OCI-LY3 (cell line): ENCODE results near the gene SLC13A5.

ENCODE experiments used
- H2AFZ ChIP-seq: fragments of 200-600, 300-600 bp; shearing (Covaris generic); 2 replicates; pipeline ENCODE4 v1.6.0; 2014; ENCODE audit warnings: antibody characterized with exemption, low read depth, low read length
- H3K27ac ChIP-seq: fragments of 200-600, 300-600 bp; sonication (generic); 2 replicates; pipeline ENCODE4 v1.5.1; 2014; ENCODE audit warnings: mild to moderate bottlenecking, low read length, moderate library complexity, mixed read lengths
- H3K27me3 ChIP-seq: fragments of 200-600, 300-600 bp; sonication (generic); 2 replicates; pipeline ENCODE4 v1.6.1; 2014; ENCODE audit warnings: low read depth, low read length, mixed read lengths
- H3K36me3 ChIP-seq: fragments of 200-600, 300-600 bp; sonication (generic); replicated peaks from 2 replicates; pipeline ENCODE3; 2014; ENCODE audit warnings: low read depth, low read length, mixed read lengths
- H3K4me1 ChIP-seq: fragments of 300-600, 200-600 bp; sonication (generic); 2 replicates; pipeline ENCODE4 v1.6.1; 2014; ENCODE audit warnings: low read length, mixed read lengths
- H3K4me2 ChIP-seq: fragments of 200-600, 300-600 bp; sonication (generic); 2 replicates; pipeline ENCODE4 v1.6.1; 2014; ENCODE audit warnings: low read length, mixed read lengths
- H3K4me3 ChIP-seq: fragments of 300-600, 200-600 bp; sonication (generic); 2 replicates; pipeline ENCODE4 v1.5.1; 2014; ENCODE audit warnings: antibody characterized with exemption, mild to moderate bottlenecking, low read length, moderate library complexity
- H3K79me2 ChIP-seq: fragments of 300-600, 200-600 bp; shearing (Covaris generic); 2 replicates; pipeline ENCODE4 v1.6.1; 2014; ENCODE audit warnings: mild to moderate bottlenecking, low read length, mixed read lengths
- H3K9ac ChIP-seq: fragments of 300-600, 200-600 bp; shearing (Covaris generic); 2 replicates; pipeline ENCODE4 v1.6.0; 2014; ENCODE audit warnings: mild to moderate bottlenecking, low read length, moderate library complexity
- H3K9me3 ChIP-seq: fragments of 200-600, 300-600 bp; shearing (Covaris generic); 2 replicates; pipeline ENCODE4 v1.6.1; 2014; ENCODE audit warnings: low read length, mixed read lengths; ENCODE audit not compliant: insufficient read depth
- H4K20me1 ChIP-seq: fragments of 200-600, 300-600 bp; sonication (generic); 2 replicates; pipeline ENCODE4 v1.6.1; 2016; ENCODE audit warnings: low read length, mixed read lengths; ENCODE audit not compliant: insufficient read depth
- EZH2phosphoT487 ChIP-seq: fragments of 200-600 bp; shearing (Covaris generic); IDR thresholded peaks from 2 replicates; pipeline ENCODE4 v1.6.1; 2018; ENCODE audit warnings: antibody characterized with exemption, mixed run types, low read depth
- TF ChIP-seq, protein P1 (sequence below): fragments of 200-600, 300-600 bp; sonication (generic); IDR thresholded peaks from 2 replicates; pipeline ENCODE4 v1.5.1; 2014; ENCODE audit warnings: antibody characterized with exemption, low read length, low read depth

SLC13A5 gene

DNA sequence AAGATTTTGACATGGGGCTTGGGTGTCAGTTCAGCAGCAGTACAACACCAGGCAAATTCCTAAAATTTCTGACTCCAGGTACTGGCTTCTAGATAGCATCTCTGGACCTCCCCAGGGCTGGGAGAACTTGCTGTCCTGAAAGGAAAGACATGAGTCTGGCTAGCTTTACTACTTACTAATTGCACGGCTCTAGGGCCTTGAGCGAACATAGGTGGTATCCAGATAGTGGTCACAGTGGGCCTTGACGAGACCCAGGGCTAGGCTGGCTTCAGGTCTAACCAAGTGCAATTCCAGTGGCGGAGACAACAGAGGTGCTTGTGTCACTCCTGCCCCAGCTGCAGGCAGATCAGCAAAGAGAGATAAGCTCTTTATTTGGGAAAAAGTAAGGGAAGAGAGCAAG lies 16.4 kb upstream of the SLC13A5 start:
- Histone ChIP-seq H4K20me1 (no peaks in the 10 kb centered on the region), H3K36me3 (no peaks in the 10 kb centered on the region), H3K4me1 (no peaks in the 10 kb centered on the region), H3K4me3 (no peak overlapping the region), H3K9me3 (no peaks in the 10 kb centered on the region), H2AFZ (no peak overlapping the region), H3K9ac (no peak overlapping the region), H3K27me3 (no peaks in the 10 kb centered on the region), H3K79me2 (no peaks in the 10 kb centered on the region), H3K4me2 (no peak overlapping the region), H3K27ac (no peak overlapping the region)
- TF ChIP-seq, protein P1, sequence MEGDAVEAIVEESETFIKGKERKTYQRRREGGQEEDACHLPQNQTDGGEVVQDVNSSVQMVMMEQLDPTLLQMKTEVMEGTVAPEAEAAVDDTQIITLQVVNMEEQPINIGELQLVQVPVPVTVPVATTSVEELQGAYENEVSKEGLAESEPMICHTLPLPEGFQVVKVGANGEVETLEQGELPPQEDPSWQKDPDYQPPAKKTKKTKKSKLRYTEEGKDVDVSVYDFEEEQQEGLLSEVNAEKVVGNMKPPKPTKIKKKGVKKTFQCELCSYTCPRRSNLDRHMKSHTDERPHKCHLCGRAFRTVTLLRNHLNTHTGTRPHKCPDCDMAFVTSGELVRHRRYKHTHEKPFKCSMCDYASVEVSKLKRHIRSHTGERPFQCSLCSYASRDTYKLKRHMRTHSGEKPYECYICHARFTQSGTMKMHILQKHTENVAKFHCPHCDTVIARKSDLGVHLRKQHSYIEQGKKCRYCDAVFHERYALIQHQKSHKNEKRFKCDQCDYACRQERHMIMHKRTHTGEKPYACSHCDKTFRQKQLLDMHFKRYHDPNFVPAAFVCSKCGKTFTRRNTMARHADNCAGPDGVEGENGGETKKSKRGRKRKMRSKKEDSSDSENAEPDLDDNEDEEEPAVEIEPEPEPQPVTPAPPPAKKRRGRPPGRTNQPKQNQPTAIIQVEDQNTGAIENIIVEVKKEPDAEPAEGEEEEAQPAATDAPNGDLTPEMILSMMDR = no peak
- TF ChIP-seq EZH2phosphoT487 = no peak

DNA sequence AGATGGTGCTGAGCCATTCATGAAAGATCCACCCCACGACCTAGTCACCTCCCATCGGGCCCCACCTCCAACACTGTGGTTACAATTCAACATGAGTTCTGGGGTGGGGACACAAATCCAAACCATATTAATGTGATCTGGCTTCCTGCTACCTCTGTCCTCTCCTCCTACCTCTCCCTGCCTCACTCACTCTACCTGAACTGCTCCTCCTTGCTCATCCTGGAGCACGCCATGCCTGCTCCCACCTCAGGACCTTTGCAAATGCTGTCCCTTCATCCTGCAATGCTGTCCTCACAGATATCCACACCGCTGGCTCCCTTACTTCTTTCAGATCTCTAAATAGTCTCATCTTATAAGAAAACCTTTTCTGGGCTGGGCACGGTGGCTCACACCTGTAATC lies 10.8 kb upstream of the SLC13A5 start:
- Histone ChIP-seq H3K4me3 (no peak overlapping the region), H3K27me3 (peaks cover 4% of the 10 kb centered on the region; the same call in 1 of the 2 replicates), H3K36me3 (no peaks in the 10 kb centered on the region), H3K4me2 (no peak overlapping the region), H3K9me3 (no peaks in the 10 kb centered on the region), H3K4me1 (peaks cover 10% of the 10 kb centered on the region), H3K79me2 (no peaks in the 10 kb centered on the region), H2AFZ (no peak overlapping the region), H3K9ac (no peak overlapping the region), H3K27ac (no peak overlapping the region), H4K20me1 (no peaks in the 10 kb centered on the region)
- TF ChIP-seq, protein P1 = no peak
- TF ChIP-seq EZH2phosphoT487 = no peak

DNA sequence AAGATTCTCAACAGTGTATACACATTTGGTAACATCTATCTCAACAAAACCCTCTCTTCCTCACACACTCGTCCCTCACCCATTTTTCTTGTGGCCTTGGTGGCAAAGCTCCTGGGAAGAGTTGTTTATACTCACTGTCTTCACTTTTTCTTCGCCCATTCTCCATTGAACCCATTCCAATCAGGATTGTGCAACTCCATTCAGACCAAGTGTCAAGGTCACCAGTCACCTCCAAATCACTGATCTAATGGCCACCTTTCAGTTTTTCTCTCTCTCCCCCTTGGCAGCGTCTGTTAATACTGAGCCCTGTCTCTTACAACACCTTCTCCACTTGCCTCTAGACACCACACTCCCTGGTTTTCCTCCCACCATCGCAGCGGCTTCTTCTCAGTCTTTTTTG lies 8.6 kb upstream of the SLC13A5 start:
- no peaks in the 10 kb centered on the region for H3K79me2 ChIP-seq
- no peaks in the 10 kb centered on the region for H3K9me3 ChIP-seq
- no peaks in the 10 kb centered on the region for H4K20me1 ChIP-seq
- peaks cover 4% of the 10 kb centered on the region; the same call in 1 of the 2 replicates for H3K27me3 ChIP-seq
- H3K36me3 ChIP-seq = no peaks in the 10 kb centered on the region
- no peak overlapping the region for H3K4me3 ChIP-seq
- H2AFZ ChIP-seq = no peak overlapping the region
- no peak overlapping the region for H3K4me2 ChIP-seq
- peaks cover 10% of the 10 kb centered on the region for H3K4me1 ChIP-seq
- H3K9ac ChIP-seq = no peak overlapping the region
- H3K27ac ChIP-seq = no peak overlapping the region
- TF ChIP-seq EZH2phosphoT487 = no peak
- TF ChIP-seq, protein P1 = no peak

DNA sequence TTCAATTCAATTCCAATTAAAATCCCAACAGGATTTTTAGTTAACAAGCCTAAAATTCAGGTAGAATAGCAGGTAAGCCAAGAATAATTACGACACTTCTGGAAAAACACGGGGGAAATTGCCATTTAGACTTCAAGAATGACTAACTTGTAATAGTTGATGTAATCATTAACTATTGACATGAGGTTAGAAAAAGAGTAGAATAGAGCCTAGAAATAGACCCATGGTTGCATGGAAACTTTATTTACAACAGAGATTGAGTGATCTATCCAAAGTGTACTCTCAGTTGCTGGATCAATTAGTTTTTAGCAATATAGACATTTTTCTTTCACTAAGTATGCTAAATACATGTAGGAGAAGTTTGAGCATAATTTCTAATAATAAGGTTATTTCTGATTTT lies 3.6 kb upstream of the SLC13A5 start:
- Histone ChIP-seq H3K9ac (no peak overlapping the region), H3K9me3 (no peaks in the 10 kb centered on the region), H3K79me2 (no peaks in the 10 kb centered on the region), H4K20me1 (no peaks in the 10 kb centered on the region), H3K4me3 (no peak overlapping the region), H3K27ac (no peak overlapping the region), H3K4me2 (no peak overlapping the region), H2AFZ (no peak overlapping the region), H3K27me3 (peaks cover 4% of the 10 kb centered on the region; the same call in 1 of the 2 replicates), H3K36me3 (no peaks in the 10 kb centered on the region), H3K4me1 (peaks cover 10% of the 10 kb centered on the region)
- TF ChIP-seq, protein P1 = no peak
- no peak for TF ChIP-seq EZH2phosphoT487
